GM12878 (cell line): ENCODE results near the gene CCL3. TPM values are rescaled to one million over a fixed set of nuclear protein-coding genes. Genes with fewer than 3 reads are reported as not detected.

Experiments
- ATAC-seq: fragments of 200-7000 bp; cut with Tn5 transposase; 3 replicates; pipeline ENCODE4 v1.9.1; 2020; ENCODE audit warnings: mild to moderate bottlenecking, moderate library complexity
- BruUV-seq: library from RNA; stranded (reverse); fragments of 400-500 nt; replicated peaks from 2 replicates; lab custom pipeline; 2021; lab: Mats Ljungman, UMichigan
- CTCF ChIA-PET: fragments of 300-600 bp; sonication (Branson Sonifier 250); formaldehyde crosslinking; extraction: SDS; loops from one replicate; lab custom pipeline; 2021; ENCODE audit warnings: inconsistent platforms; lab: Yijun Ruan, JAX
- POLR2A ChIA-PET: fragments of 350-600 bp; formaldehyde crosslinking; extraction: SDS; loops from one replicate; lab custom pipeline; 2021; ENCODE audit warnings: inconsistent platforms; lab: Charles Lee
- RAD21 ChIA-PET: fragments of 300-600 bp; sonication (Branson Sonifier 250); formaldehyde crosslinking; loops from one replicate; lab custom pipeline; 2023; ENCODE audit warnings: antibody characterized with exemption; ENCODE audit not compliant: unreplicated experiment; lab: Charles Lee
- SMC1A ChIA-PET: fragments of 300-600 bp; sonication (Branson Sonifier 250); formaldehyde crosslinking; loops from one replicate; lab custom pipeline; 2023; ENCODE audit not compliant: unreplicated experiment, uncharacterized antibody; lab: Charles Lee
- DNase-seq: peaks from one replicate; pipeline ENCODE4 v3.0.0-alpha.2; 2011; ENCODE audit warnings: low read depth, low spot score
- FAIRE-seq: peaks from 3 replicates; lab custom pipeline; 2011; peaks lifted over from hg19 to GRCh38; lab: Jason Lieb, UNC
- H2AFZ ChIP-seq: 2 replicates; pipeline ENCODE4 v1.6.0; 2011; ENCODE audit warnings: low read depth, low read length, control low read depth; ENCODE audit not compliant: control insufficient read depth
- H3K27ac ChIP-seq: 2 replicates; pipeline ENCODE4 v1.5.1; 2011; ENCODE audit warnings: control low read depth; ENCODE audit not compliant: control insufficient read depth, insufficient read depth
- H3K27me3 ChIP-seq, 2 experiments: replicated peaks in 1 of 2; 2 replicates each; pipeline versions ENCODE4 v1.6.0 to v1.6.1; 2011; ENCODE audit warnings: low read length in 1 of 2; ENCODE audit not compliant: control insufficient read depth in 2 of 2, insufficient read depth in 2 of 2
- H3K36me3 ChIP-seq, 2 experiments: 2 replicates each; pipeline ENCODE4 v1.5.1; 2011; ENCODE audit warnings: low read length in 1 of 2; ENCODE audit not compliant: control insufficient read depth in 2 of 2, insufficient read depth in 2 of 2
- H3K4me1 ChIP-seq: 2 replicates; pipeline ENCODE4 v1.6.1; 2011; ENCODE audit warnings: mild to moderate bottlenecking, low read length, moderate library complexity, mixed read lengths; ENCODE audit not compliant: control insufficient read depth, insufficient read depth
- H3K4me2 ChIP-seq: 2 replicates; pipeline ENCODE4 v1.6.0; 2011; ENCODE audit warnings: control low read depth; ENCODE audit not compliant: control insufficient read depth, insufficient read depth
- H3K4me3 ChIP-seq: fragments of 200-600 bp; sonication (generic); 2 replicates; pipeline ENCODE4 v1.5.1; 2016
- H3K79me2 ChIP-seq: 2 replicates; pipeline ENCODE4 v1.6.0; 2011; ENCODE audit warnings: low read length; ENCODE audit not compliant: control insufficient read depth, insufficient read depth
- H3K9ac ChIP-seq: 2 replicates; pipeline ENCODE4 v1.8.0; 2011; ENCODE audit warnings: low read length, control low read depth, mixed read lengths; ENCODE audit not compliant: control insufficient read depth, insufficient read depth
- H3K9me3 ChIP-seq: replicated peaks from 3 replicates; pipeline ENCODE4 v1.5.1; 2011; ENCODE audit warnings: mild to moderate bottlenecking, low read length; ENCODE audit not compliant: control insufficient read depth, insufficient read depth
- H4K20me1 ChIP-seq: 2 replicates; pipeline ENCODE4 v1.6.0; 2011; ENCODE audit not compliant: control insufficient read depth, insufficient read depth
- ASH2L ChIP-seq: fragments of 300-600, 200-600 bp; sonication (generic); IDR thresholded peaks from 2 replicates; pipeline ENCODE4 v1.6.1; 2017; ENCODE audit warnings: low read depth, mild to moderate bottlenecking, borderline replicate concordance
- SP1 ChIP-seq: IDR thresholded peaks from one replicate; pipeline ENCODE4 v1.6.1; 2011; ENCODE audit warnings: low read depth, low read length
- SUZ12 ChIP-seq: fragments of 200-600 bp; sonication (generic); IDR thresholded peaks from one replicate; pipeline ENCODE4 v1.6.1; 2018; ENCODE audit warnings: antibody characterized with exemption, mild to moderate bottlenecking; ENCODE audit not compliant: unreplicated experiment
- WGBS: methylation state at CpG from one replicate; pipeline ENCODE4 v1.1.6; 2016; ENCODE audit warnings: low lambda C conversion rate; ENCODE audit not compliant: insufficient replicate concordance, insufficient coverage; ENCODE audit errors: missing lambda C conversion rate; 5-methylcytosine and 5-hydroxymethylcytosine counted together
- in situ Hi-C: fragments of 300-500 bp; cut with MboI; formaldehyde crosslinking; loops from 9 replicates; pipeline ENCODE4 v1.14.3; 2018; ENCODE audit warnings: mixed read lengths
- intact Hi-C: fragments of 100-400 bp; cut with micrococcal nuclease; formaldehyde crosslinking; loops from one replicate; pipeline ENCODE4 v1.14.2; 2022; ENCODE audit not compliant: unreplicated experiment
- polyA plus RNA-seq, 11 experiments: library from polyadenylated mRNA; depleted of rRNA in 4 of 11; unstranded in 6 of 11; stranded (reverse) in 5 of 11; fragments of >200 nt; fragmentation: Nextera tagmentation in 4 of 11; fragmentation: Illumina TruSeq in 1 of 11; extraction: Ambion mirVana in 4 of 11; extraction: Trizol in 1 of 11; gene quantifications; 1 replicate in 1 of 11; 2 replicates in 10 of 11; pipeline versions ENCODE4 v1.2.1 to v1.2.3, GENCODE V29; 2011 to 2016; ENCODE audit warnings: inconsistent platforms in 2 of 11, missing spikeins in 2 of 11, low read depth in 1 of 11
- total RNA-seq, 4 experiments: library from RNA; depleted of rRNA in 3 of 4; stranded (reverse); fragments of >200 nt in 3 of 4; fragmentation: Illumina TruSeq in 1 of 4; extraction: Trizol in 1 of 4; gene quantifications; 2 replicates each; pipeline versions ENCODE4 v1.2.1 to v1.2.3, GENCODE V29; 2013 to 2021
- TF ChIP-seq, protein P1 (sequence below): fragments of 450-650 bp; conservative IDR thresholded peaks from 2 replicates; pipeline ENCODE4 v1.6.1; 2017; ENCODE audit warnings: mild to moderate bottlenecking, moderate library complexity

CCL3 gene
- total and polyA plus RNA-seq, 10 of the 15 experiments (the other 5 are each of a cell fraction or from before 2014, with no cell fraction given), result 96.5 to 1,488 (median 199) TPM

DNA sequence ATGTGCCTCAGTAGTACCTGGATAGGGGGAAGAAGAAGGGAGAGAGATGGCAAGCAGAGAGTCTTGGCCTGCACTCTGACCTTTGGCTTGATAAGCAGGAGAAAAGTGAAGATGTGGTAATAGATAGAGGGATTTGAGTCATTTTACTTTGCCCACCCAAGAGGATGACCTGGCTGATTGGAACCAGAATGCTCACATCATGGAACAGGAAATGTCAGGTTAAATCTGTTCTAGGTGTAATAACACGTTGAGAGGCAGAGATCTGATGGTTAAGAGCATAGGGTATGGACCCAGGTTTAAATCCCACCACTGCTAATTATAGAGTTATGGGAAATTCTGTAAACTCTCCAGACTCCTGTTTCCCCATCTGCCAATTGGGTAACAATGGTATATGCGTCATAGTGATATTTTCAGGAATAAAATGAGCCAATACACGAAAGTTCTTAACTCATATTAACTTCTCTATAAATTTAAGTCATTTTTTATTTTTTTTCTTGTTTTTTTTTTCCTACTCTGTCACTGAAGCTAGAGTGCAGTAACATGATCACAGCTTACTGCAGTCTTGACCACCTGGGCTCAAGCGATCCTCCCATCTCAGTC lies 33.9 kb downstream of the CCL3 start:
- WGBS, result 42% methylated on average over 4 of the region's 4 CpGs
- POLR2A ChIA-PET, result interaction anchor here (0.6 kb wide), 1 partner anchor 64 kb away, joined by 7 read pairs; no protein-coding TSS in a partner anchor
- no peak overlapping the region for H2AFZ ChIP-seq
- no peak overlapping the region for H3K27ac ChIP-seq
- no peak for FAIRE-seq
- intact Hi-C loops, result no loop called here
- CTCF ChIA-PET, result interaction anchor here (1.6 to 2.2 kb wide), 3 partner anchors 11 to 93 kb away, joined by 6 to 8 read pairs (median 8); no protein-coding TSS in a partner anchor
- H3K79me2 ChIP-seq, result no peaks in the 10 kb centered on the region
- in situ Hi-C loops, result no loop called here
- no peak overlapping the region for H3K4me3 ChIP-seq
- no peak for ATAC-seq
- no peak for DNase-seq
- H3K9me3 ChIP-seq, result no peaks in the 10 kb centered on the region; the same call in 2 of the 3 replicates
- no TSS peak for BruUV-seq
- H4K20me1 ChIP-seq, result no peaks in the 10 kb centered on the region
- H3K27me3 ChIP-seq, result no peaks in the 10 kb centered on the region
- H3K36me3 ChIP-seq, result no peaks in the 10 kb centered on the region
- SMC1A ChIA-PET, result interaction anchor here (0.6 to 1.4 kb wide), 3 partner anchors 17 to 688 kb away, joined by 3 to 5 read pairs (median 3); no protein-coding TSS in a partner anchor
- TF ChIP-seq SUZ12 (no peak), ASH2L (no peak), SP1 (no peak)
- TF ChIP-seq, protein P1, sequence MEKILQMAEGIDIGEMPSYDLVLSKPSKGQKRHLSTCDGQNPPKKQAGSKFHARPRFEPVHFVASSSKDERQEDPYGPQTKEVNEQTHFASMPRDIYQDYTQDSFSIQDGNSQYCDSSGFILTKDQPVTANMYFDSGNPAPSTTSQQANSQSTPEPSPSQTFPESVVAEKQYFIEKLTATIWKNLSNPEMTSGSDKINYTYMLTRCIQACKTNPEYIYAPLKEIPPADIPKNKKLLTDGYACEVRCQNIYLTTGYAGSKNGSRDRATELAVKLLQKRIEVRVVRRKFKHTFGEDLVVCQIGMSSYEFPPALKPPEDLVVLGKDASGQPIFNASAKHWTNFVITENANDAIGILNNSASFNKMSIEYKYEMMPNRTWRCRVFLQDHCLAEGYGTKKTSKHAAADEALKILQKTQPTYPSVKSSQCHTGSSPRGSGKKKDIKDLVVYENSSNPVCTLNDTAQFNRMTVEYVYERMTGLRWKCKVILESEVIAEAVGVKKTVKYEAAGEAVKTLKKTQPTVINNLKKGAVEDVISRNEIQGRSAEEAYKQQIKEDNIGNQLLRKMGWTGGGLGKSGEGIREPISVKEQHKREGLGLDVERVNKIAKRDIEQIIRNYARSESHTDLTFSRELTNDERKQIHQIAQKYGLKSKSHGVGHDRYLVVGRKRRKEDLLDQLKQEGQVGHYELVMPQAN, result no peak
- TF ChIP-seq, all 136 proteins: peak for 0
- Histone ChIP-seq H3K4me1 (no peaks in the 10 kb centered on the region), H3K4me2 (no peak overlapping the region), H3K9ac (no peak overlapping the region)
- RAD21 ChIA-PET, result interaction anchor here (1.3 kb wide), 1 partner anchor 17 kb away, joined by 4 read pairs; no protein-coding TSS in a partner anchor
